Hepatocyte (in vitro differentiated cells): ENCODE results near the gene TPPP3. TPM values are rescaled to one million over a fixed set of nuclear protein-coding genes. Genes with fewer than 3 reads are reported as not detected.

Experiments used
- DNase-seq: peaks from one replicate; pipeline ENCODE4 v3.0.0-alpha.2; 2016; ENCODE audit warnings: low spot score
- H2AFZ ChIP-seq: fragments of 200-600 bp; sonication (generic); 2 replicates; pipeline ENCODE4 v1.6.0; 2016; ENCODE audit warnings: antibody characterized with exemption, mild to moderate bottlenecking
- H3K27ac ChIP-seq: fragments of 200-600 bp; sonication (generic); 2 replicates; pipeline ENCODE4 v1.5.1; 2016; ENCODE audit warnings: mild to moderate bottlenecking
- H3K27me3 ChIP-seq: fragments of 200-600 bp; sonication (generic); 2 replicates; pipeline ENCODE4 v1.6.1; 2016
- H3K36me3 ChIP-seq: fragments of 200-600 bp; sonication (generic); replicated peaks from 2 replicates; pipeline ENCODE4 v1.5.1; 2016; ENCODE audit warnings: low read depth; ENCODE audit not compliant: insufficient read depth
- H3K4me1 ChIP-seq: fragments of 200-600 bp; sonication (generic); 2 replicates; pipeline ENCODE4 v1.5.1; 2016; ENCODE audit warnings: mild to moderate bottlenecking, moderate library complexity; ENCODE audit not compliant: insufficient read depth
- H3K4me2 ChIP-seq: fragments of 200-600 bp; sonication (generic); 2 replicates; pipeline ENCODE4 v1.6.0; 2016
- H3K4me3 ChIP-seq: fragments of 200-600 bp; sonication (generic); 2 replicates; pipeline ENCODE4 v1.5.1; 2016; ENCODE audit warnings: mild to moderate bottlenecking
- H3K79me2 ChIP-seq: fragments of 200-600 bp; sonication (generic); 2 replicates; pipeline ENCODE4 v1.6.0; 2017; ENCODE audit warnings: mild to moderate bottlenecking
- H3K9me2 ChIP-seq: fragments of 200-600 bp; sonication (generic); replicated peaks from 2 replicates; pipeline ENCODE4 v1.6.0; 2017; ENCODE audit warnings: mild to moderate bottlenecking; ENCODE audit not compliant: insufficient read depth
- H3K9me3 ChIP-seq: fragments of 200-600 bp; sonication (generic); 2 replicates; pipeline ENCODE4 v1.5.1; 2016; ENCODE audit warnings: low read depth, mild to moderate bottlenecking
- H4K20me1 ChIP-seq: fragments of 200-600 bp; sonication (generic); 2 replicates; pipeline ENCODE4 v1.6.0; 2016; ENCODE audit warnings: mild to moderate bottlenecking; ENCODE audit not compliant: insufficient read depth, poor library complexity, severe bottlenecking
- CTCF ChIP-seq: fragments of 200-600 bp; sonication (generic); IDR thresholded peaks from 2 replicates; pipeline ENCODE4 v1.5.1; 2016; ENCODE audit warnings: antibody characterized with exemption, mild to moderate bottlenecking; ENCODE audit not compliant: poor library complexity
- EZH2 ChIP-seq: fragments of 200-600 bp; sonication (generic); IDR thresholded peaks from 2 replicates; pipeline ENCODE4 v1.6.1; 2016; ENCODE audit warnings: antibody characterized with exemption, mild to moderate bottlenecking, borderline replicate concordance
- EZH2phosphoT487 ChIP-seq: fragments of 200-600 bp; sonication (generic); IDR thresholded peaks from one replicate; pipeline ENCODE4 v1.6.1; 2018; ENCODE audit warnings: antibody characterized with exemption, mild to moderate bottlenecking, low read depth, moderate library complexity; ENCODE audit not compliant: unreplicated experiment, severe bottlenecking
- WGBS: methylation state at CpG from one replicate; pipeline ENCODE4 v1.1.6; 2016; ENCODE audit warnings: low lambda C conversion rate; ENCODE audit errors: missing lambda C conversion rate; 5-methylcytosine and 5-hydroxymethylcytosine counted together
- polyA plus RNA-seq: library from polyadenylated mRNA; unstranded; fragments of >200 nt; fragmentation: Nextera tagmentation; extraction: Ambion mirVana; gene quantifications from 2 replicates; pipeline ENCODE4 v1.2.1, GENCODE V29; 2016
- total RNA-seq: library from RNA; depleted of rRNA; stranded (reverse); fragments of >200 nt; gene quantifications from 2 replicates; pipeline ENCODE4 v1.2.3, GENCODE V29; 2014

Gene TPPP3
- total and polyA plus RNA-seq, 2 experiments from 2014 or later: 3.2 to 20.1 TPM

- no peaks in the 10 kb centered on the region for H3K27me3 ChIP-seq
- no peak overlapping the region for H3K4me2 ChIP-seq
- no peaks in the 10 kb centered on the region for H3K36me3 ChIP-seq
- no peaks in the 10 kb centered on the region for H3K79me2 ChIP-seq
- no peak overlapping the region for H3K27ac ChIP-seq
- TF ChIP-seq EZH2phosphoT487: no peak
- no peak for TF ChIP-seq EZH2
- no peak for TF ChIP-seq CTCF
- H2AFZ ChIP-seq: no peak overlapping the region
- H3K9me3 ChIP-seq: no peaks in the 10 kb centered on the region
- 69% methylated on average over 6 of the region's 6 CpGs for WGBS
- H3K4me1 ChIP-seq: peaks cover 6% of the 10 kb centered on the region
- no peaks in the 10 kb centered on the region for H3K9me2 ChIP-seq
- no peaks in the 10 kb centered on the region for H4K20me1 ChIP-seq
- no peak overlapping the region for H3K4me3 ChIP-seq
- DNase-seq: no peak
Measured at GRCh38 chr16:67413978-67414911, 20.9 kb upstream of the TPPP3 start.

DNA sequence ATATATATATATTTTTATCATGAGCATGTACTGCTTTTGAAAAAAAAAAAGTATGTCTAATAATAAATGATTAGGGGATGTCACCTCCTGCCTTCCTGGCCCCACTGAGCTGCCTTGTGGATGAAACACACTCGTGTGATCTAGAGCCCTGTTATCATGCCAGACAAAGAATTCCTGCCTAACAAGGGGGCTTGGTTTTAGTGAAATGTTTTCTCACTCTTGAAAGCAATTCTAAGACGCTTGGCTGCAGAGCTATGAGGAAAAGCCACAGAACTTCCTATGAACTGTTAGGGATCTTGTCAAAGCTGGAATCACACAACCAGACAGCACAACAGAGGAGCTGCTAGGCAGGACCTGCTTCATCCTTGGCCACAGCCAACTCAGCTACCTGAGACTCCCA, 19.0 kb upstream of the TPPP3 start:
- Histone ChIP-seq H3K79me2 (no peaks in the 10 kb centered on the region), H3K4me1 (peaks cover 6% of the 10 kb centered on the region), H3K4me3 (no peak overlapping the region), H3K4me2 (no peak overlapping the region), H3K9me2 (no peaks in the 10 kb centered on the region), H4K20me1 (no peaks in the 10 kb centered on the region), H2AFZ (no peak overlapping the region), H3K27me3 (no peaks in the 10 kb centered on the region), H3K36me3 (no peaks in the 10 kb centered on the region), H3K9me3 (no peaks in the 10 kb centered on the region), H3K27ac (no peak overlapping the region)
- DNase-seq: no peak
- 43% methylated on average over 2 of the region's 2 CpGs for WGBS
- TF ChIP-seq EZH2 (no peak), CTCF (no peak), EZH2phosphoT487 (no peak)

DNA sequence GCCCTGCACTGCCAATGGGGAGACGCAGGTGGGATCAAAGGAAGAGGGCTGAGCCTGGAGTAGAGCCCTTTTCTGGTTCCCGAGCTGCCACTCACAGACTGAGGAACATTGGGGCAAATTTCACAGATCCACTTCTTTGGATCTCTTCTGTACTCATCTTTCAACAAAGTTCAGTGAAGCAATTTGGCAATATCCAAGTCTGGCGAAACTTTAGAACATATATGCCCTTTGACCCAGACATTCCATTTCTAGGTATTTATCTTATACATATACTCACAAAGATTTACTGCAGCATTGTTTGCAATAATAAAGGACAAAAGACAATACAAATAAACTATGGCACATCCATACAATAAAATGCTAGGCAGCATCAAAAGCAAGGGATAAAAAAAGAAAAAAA, 18.0 kb upstream of the TPPP3 start:
- TF ChIP-seq CTCF (no peak), EZH2 (no peak), EZH2phosphoT487 (no peak)
- H3K36me3 ChIP-seq: no peaks in the 10 kb centered on the region
- H3K9me2 ChIP-seq: no peaks in the 10 kb centered on the region
- H3K27me3 ChIP-seq: no peaks in the 10 kb centered on the region
- no peaks in the 10 kb centered on the region for H4K20me1 ChIP-seq
- H3K27ac ChIP-seq: no peak overlapping the region
- H3K4me1 ChIP-seq: peaks cover 9% of the 10 kb centered on the region
- 85% methylated on average over 3 of the region's 3 CpGs for WGBS
- no peak overlapping the region for H3K4me3 ChIP-seq
- DNase-seq: no peak
- H3K4me2 ChIP-seq: no peak overlapping the region
- no peaks in the 10 kb centered on the region for H3K79me2 ChIP-seq
- H2AFZ ChIP-seq: no peak overlapping the region
- H3K9me3 ChIP-seq: no peaks in the 10 kb centered on the region
